ENCODE measurements around the gene VLDLR.

Gene VLDLR

GRCh38 chr9:2622461-2623287 is 1.1 kb downstream of the VLDLR start:
- no peak for DNase-seq (ENCODE audit: low read depth)

- no peak for DNase-seq (ENCODE audit: low read depth)
These were observed 1.9 kb downstream of the VLDLR start for GRCh38 chr9:2623288-2624050.

DNA sequence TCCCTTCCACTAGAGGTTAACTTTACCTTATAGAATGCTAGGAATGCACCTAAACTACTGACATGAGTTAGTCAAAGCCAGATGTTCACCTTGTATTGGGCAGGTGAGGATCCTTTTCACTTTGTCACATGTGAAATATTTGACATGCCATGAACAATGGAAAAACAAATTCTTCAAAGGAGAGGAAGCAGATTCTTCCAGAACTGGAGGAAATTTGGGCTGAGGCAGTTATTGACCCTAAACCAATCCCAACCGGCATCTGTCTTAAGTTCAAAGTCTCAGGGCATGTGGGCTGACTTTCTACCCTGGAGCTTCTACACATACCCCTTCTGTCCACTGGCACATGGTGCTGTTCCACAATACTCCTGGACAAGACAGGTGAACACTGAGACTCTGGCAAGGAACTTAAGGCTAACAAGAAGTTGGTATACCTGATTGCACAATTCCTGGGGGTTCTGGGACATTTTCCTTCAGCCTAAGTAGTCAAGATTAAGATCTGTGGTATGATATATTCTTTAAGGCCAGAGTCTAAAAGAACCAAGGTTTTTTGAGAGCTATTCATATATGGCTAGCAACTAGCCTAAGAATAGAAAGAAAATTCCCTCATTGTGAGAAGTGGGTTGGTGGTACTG is 2.6 kb downstream of the VLDLR start:
- no peak for DNase-seq (ENCODE audit: low read depth)

DNA sequence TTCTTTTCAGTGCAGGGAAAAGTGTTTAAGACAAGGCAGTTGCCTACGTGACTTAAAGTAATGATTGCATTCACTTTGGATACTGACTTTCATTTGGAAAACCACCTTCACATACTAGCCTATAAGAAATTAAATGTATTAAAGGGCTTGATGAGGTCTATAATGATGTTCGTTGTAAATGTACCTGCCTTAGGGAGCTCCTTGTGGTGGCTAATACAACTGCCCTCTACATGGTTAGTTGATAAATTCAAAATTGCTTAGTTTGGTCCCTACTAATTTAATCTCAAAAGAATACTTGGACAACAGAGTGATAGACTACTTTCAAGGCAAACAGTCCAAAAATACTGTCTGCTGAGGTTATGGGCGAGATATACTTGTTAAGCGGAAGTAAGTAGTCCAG is 3.8 kb downstream of the VLDLR start:
- DNase-seq (ENCODE audit: low read depth), result no peak

GRCh38 chr9:2628919-2629318 is 7.3 kb downstream of the VLDLR start:
- DNase-seq (ENCODE audit: low read depth), result no peak

- no peak for DNase-seq (ENCODE audit: low read depth)
These were observed 8.6 kb downstream of the VLDLR start for GRCh38 chr9:2630158-2630557.

DNA sequence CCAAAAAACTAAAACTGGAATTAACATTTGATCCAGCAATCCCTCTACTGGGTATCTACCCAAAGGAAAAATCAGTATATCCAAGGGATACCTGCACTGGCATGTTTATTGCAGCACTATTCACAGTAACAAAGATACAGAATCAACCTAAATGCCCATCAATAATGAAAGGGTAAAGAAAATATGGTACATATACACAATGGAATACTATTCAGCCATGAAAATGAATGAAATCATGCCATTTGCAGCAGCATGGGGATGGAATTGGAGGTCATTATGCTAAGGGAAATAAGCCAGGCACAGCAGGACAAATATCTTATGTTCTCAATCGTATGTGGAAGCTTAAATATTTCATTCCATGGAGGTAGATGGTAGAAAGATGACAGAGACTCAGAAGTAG is 9.7 kb downstream of the VLDLR start:
- no peak for DNase-seq (ENCODE audit: low read depth)

GRCh38 chr9:2634153-2634552 is 12.6 kb downstream of the VLDLR start:
- DNase-seq (ENCODE audit: low read depth), result no peak

GRCh38 chr9:2634818-2635217 is 13.2 kb downstream of the VLDLR start:
- no peak for DNase-seq (ENCODE audit: low read depth)

DNA sequence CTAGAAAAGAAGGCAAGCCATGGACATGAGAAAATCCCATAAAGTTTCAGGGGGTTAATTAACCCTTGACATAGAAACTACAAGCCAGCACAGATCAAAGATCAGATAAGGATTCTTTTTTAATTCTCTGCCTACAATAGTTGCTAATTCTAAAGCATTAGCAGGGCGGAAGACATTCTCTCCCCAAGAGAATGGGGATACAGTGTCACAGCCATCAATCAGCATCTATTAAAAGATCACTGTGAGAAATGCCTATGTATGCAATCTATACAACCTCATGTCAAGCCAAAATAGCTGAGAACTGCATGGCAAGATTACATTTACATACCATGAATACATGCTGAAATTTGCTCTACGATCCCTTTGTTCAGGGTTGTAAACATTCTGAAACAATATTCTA is 14.3 kb downstream of the VLDLR start:
- DNase-seq (ENCODE audit: low read depth), result no peak

DNA sequence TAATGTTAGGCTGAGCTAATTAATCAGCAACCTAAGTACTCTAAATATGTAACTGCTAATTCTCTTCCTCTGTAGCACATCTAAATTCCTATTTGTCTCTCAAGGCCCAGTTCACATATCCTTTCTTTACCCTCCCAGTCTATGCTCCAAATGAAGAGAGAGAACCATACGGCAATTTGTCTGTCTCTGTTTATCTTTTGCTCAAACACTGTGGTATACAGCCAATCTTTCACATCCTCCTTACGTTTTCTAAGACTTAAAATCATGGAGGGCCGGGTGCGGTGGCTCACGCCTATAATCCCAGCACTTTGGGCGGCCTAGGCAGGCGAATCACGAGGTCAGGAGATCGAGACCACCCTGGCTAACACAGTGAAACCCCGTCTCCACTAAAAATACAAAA is 15.8 kb downstream of the VLDLR start:
- no peak for DNase-seq (ENCODE audit: low read depth)

DNA sequence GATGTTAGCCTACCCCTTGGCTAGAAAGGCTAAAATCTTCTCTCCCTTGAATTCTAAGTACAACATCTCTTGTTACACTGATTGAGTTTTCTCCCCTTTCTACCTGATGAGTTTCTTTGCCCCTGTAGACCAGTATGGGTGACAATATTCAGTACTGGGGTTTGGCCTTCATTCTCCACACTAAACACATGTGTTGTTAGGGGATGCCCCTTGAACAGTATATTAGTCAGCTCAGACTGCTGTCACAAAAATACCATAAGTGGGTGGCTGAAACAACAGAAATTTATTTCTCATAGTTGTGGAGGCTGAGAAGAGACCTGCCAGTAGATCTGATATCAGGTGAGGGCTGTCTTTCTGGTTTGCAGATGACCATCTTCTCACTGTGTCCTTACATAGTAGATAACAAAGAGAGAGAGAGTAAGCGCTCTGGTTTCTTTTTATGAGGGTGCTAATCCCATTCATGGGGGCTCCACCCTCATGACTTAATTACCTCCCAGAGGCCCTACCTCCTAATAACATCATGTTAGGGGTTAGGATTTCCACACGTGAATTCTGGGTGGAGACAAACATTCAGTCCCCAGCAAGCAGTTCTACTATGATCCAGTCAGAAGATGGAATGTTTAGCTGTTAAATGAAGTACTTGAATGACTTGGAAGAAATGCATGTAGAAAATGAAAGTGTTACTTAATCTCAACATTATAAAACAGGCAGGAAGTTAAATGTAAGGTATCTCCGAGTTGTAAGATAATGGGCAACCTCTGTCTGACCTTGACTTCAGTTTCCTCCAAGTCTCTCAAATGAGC is 17.5 kb downstream of the VLDLR start:
- DNase-seq (ENCODE audit: low read depth), result no peak

DNA sequence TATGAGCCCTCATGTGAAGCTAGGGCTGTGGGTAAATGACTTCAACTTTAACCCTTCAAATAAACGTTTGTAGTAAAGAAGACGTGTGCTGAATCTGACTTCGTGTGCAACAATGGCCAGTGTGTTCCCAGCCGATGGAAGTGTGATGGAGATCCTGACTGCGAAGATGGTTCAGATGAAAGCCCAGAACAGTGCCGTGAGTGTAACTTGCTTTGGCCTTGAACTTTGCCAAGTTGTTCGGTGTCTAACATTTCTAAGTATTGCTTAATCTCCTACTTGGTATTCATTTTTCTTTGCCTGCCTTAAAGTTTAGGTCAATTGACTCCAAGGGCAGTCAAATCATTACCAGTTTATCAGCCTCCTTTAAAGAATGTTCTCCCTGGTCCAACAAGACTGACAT is 18.2 kb downstream of the VLDLR start:
- DNase-seq (ENCODE audit: low read depth), result no peak

DNA sequence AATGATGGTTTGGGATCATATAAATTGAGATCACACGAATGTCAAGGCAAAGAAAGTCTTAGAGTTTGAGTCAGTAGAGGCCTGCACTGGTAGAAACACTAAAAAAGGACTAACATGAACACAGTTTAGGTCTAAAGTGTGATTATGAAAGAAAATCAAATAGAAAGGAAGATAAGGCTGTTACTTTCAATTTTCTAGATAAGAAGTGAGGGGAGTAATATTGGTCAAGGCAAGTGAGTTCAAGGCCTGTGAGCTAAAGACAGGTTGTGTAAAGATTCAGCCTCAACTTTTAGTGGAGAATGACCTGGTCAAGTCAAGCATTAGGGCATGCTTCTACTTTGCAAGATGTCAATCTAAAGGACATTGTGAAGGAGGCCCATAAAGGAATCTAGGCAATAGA is 19.0 kb downstream of the VLDLR start:
- no peak for DNase-seq (ENCODE audit: low read depth)

GRCh38 chr9:2641033-2641432 is 19.4 kb downstream of the VLDLR start:
- DNase-seq (ENCODE audit: low read depth), result no peak

- DNase-seq (ENCODE audit: low read depth), result no peak
These were observed 20.5 kb downstream of the VLDLR start for GRCh38 chr9:2642068-2642467.

DNA sequence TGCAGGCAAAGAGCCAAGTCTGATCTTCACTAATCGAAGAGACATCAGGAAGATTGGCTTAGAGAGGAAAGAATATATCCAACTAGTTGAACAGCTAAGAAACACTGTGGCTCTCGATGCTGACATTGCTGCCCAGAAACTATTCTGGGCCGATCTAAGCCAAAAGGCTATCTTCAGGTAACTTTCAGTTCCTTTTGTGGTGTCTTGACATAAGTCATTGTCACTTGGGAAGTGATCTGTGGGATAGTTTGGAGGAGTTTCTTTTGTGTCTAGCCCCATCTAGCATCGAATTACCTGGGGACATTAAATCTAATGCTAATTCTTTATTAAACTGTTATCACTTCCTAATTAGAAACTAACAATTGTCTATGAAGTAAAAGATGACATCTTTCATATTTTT is 24.0 kb downstream of the VLDLR start:
- no peak for DNase-seq (ENCODE audit: low read depth)

DNA sequence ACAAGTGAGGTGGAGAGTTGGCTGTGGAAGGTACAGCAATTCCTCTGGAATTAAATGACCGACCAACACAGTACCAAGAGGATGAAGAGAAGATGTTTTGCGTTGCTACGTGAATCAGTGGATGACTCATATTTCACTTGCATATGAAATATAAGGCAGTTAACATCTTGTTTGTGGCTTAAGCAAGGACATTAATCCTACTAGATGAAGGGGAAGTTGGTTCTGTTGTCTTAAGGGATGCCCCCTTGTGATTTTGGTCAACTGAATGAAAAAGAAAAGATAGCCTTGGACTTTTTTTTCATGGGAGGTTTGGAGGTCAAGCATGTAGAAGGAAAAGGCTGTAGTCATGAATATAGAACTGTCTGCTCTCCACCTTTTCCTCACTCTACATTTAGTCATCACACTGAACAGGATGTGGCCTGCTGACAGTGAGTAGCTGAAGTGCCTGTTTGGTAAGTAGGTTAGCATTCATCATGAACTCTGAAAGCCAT is 33.9 kb downstream of the VLDLR start:
- DNase-seq (ENCODE audit: low read depth), result peak; percentile 84

DNA sequence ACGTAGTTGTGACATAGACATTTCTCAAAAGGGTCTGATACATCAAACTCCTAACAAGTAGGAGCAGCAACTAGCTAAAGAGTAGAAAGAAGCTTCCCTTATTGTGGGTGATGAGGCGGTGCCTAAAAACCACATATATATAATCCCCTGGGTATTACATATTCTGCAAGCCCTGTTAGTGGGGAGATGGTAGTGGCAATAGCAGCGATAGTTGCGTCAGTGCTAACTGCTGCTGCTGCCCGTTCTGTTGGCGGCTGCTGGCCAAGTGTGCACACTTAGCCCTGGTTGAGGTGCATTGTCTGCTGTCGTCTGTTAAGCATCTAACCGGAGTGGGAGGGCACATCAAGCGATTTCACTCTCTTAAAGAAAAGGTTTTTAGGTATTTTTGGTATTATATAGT is 35.8 kb downstream of the VLDLR start:
- DNase-seq (ENCODE audit: low read depth), result no peak

- no peak for DNase-seq (ENCODE audit: low read depth)
These were observed 40.9 kb downstream of the VLDLR start for GRCh38 chr9:2662496-2662895.

DNA sequence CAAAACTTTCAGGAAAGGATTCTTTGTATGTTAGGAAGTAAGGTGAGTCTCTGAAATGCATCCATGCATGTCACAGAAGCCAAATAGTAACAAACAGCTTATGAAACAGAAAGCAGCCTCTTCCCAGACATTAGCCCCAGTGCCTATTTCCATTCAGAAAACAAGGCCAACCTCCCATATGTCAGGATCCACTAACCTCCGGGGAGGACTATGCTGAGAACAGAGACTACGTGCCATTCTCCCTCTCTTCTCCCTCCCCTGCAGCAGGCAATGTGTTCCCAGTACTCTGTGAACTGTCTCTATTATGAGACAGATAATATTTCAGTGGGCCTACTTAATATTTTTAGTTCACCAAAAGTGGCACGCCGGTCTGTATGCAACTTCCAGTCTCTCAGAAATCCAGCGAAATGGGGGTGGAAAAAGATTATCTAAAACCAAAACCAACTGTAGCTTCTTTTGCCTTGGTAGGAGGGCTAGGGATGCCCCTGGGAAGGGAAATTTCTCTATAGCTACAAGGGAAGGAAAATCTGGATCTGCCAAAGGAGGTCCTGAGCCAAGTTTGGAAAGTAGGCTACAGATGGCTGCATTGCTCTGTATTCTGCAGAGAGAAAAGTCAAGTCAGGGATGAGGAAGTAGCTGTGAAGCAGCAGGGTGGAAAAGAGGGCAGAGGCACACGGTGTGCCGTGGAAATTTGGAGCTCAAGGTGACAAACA is 42.0 kb downstream of the VLDLR start:
- no peak for DNase-seq (ENCODE audit: low read depth)

Data from non-pigmented ciliary epithelial cell (primary cell).